H54 (cell line): Measurements from ENCODE around the gene CALD1.

Experiments used
- DNase-seq: peaks from one replicate; pipeline ENCODE4 v3.0.0; 2011; ENCODE audit warnings: low spot score, mixed read lengths; ENCODE audit not compliant: insufficient read length
- FAIRE-seq: peaks from 3 replicates; lab custom pipeline; 2011; peaks lifted over from hg19 to GRCh38; lab: Jason Lieb, UNC
- POLR2A ChIP-seq: IDR thresholded peaks from 2 replicates; pipeline ENCODE4 v1.6.1; 2011; ENCODE audit warnings: low read depth, mild to moderate bottlenecking, low read length

The CALD1 gene

GRCh38 chr7:134785842-134786241 is 6.4 kb downstream of the CALD1 start:
- no peak for TF ChIP-seq POLR2A
- no peak for DNase-seq
- no peak for FAIRE-seq

- no peak for TF ChIP-seq POLR2A
- no peak for FAIRE-seq
- DNase-seq, result no peak
Observed at GRCh38 chr7:134787064-134787463, 7.6 kb downstream of the CALD1 start.

- DNase-seq (no peak), FAIRE-seq (no peak)
- no peak for TF ChIP-seq POLR2A
Observed at GRCh38 chr7:134787720-134788119, 8.3 kb downstream of the CALD1 start.

- FAIRE-seq, result no peak
Observed at GRCh38 chr7:134788191-134788590, 8.8 kb downstream of the CALD1 start.

GRCh38 chr7:134789967-134790685 is 10.7 kb downstream of the CALD1 start:
- no peak for FAIRE-seq
- TF ChIP-seq POLR2A, result no peak
- DNase-seq, result no peak

More at GRCh38 chr7:134788191-134788590, 8.8 kb downstream of the CALD1 start:
- TF ChIP-seq POLR2A, result no peak
- DNase-seq, result no peak

GRCh38 chr7:134792968-134793367 is 13.5 kb downstream of the CALD1 start:
- no peak for TF ChIP-seq POLR2A
- DNase-seq (no peak), FAIRE-seq (no peak)

- no peak for TF ChIP-seq POLR2A
- FAIRE-seq, result no peak
- DNase-seq, result no peak
Observed at GRCh38 chr7:134795231-134795630, 15.8 kb downstream of the CALD1 start.

GRCh38 chr7:134798155-134798554 is 18.7 kb downstream of the CALD1 start:
- FAIRE-seq, result no peak
- DNase-seq, result no peak

GRCh38 chr7:134799377-134799776 is 19.9 kb downstream of the CALD1 start:
- FAIRE-seq, result no peak
- no peak for TF ChIP-seq POLR2A
- no peak for DNase-seq

More at GRCh38 chr7:134798155-134798554, 18.7 kb downstream of the CALD1 start:
- no peak for TF ChIP-seq POLR2A

GRCh38 chr7:134802762-134803161 is 23.3 kb downstream of the CALD1 start:
- no peak for FAIRE-seq
- TF ChIP-seq POLR2A, result no peak
- no peak for DNase-seq

- FAIRE-seq (peak; percentile 73), DNase-seq (no peak)
- TF ChIP-seq POLR2A, result no peak
Observed at GRCh38 chr7:134804351-134804750, 24.9 kb downstream of the CALD1 start.

- FAIRE-seq (no peak), DNase-seq (no peak)
- no peak for TF ChIP-seq POLR2A
Observed at GRCh38 chr7:134804854-134805253, 25.4 kb downstream of the CALD1 start.

- FAIRE-seq (no peak), DNase-seq (no peak)
- TF ChIP-seq POLR2A, result no peak
Observed at GRCh38 chr7:134806197-134806596, 26.8 kb downstream of the CALD1 start.

- DNase-seq (no peak), FAIRE-seq (no peak)
- no peak for TF ChIP-seq POLR2A
Observed at GRCh38 chr7:134809616-134810015, 30.2 kb downstream of the CALD1 start.

- FAIRE-seq (no peak), DNase-seq (no peak)
- TF ChIP-seq POLR2A, result no peak
Observed at GRCh38 chr7:134811765-134812164, 32.3 kb downstream of the CALD1 start.
